HEK293T (cell line): ENCODE data around the gene GPNMB.

Source experiments
- CTCF ChIA-PET: fragments of 350-600 bp; formaldehyde crosslinking; extraction: SDS; loops from one replicate; lab custom pipeline; 2021; ENCODE audit warnings: antibody characterized with exemption, inconsistent platforms; lab: Yijun Ruan, JAX
- POLR2A ChIA-PET: fragments of 350-600 bp; formaldehyde crosslinking; extraction: SDS; loops from one replicate; lab custom pipeline; 2020; ENCODE audit warnings: antibody characterized with exemption, inconsistent platforms; lab: Yijun Ruan, JAX
- DNase-seq: peaks from one replicate; pipeline ENCODE4 v3.0.0; 2012; ENCODE audit warnings: mixed read lengths; ENCODE audit errors: extremely low spot score
- ARNT ChIP-seq: fragments of 450-650 bp; IDR thresholded peaks from 2 replicates; pipeline ENCODE4 v1.6.1; 2017; ENCODE audit warnings: mild to moderate bottlenecking
- BHLHE40 ChIP-seq: fragments of 450-650 bp; IDR thresholded peaks from 2 replicates; pipeline ENCODE4 v1.6.1; 2016; ENCODE audit warnings: mild to moderate bottlenecking, moderate library complexity, borderline replicate concordance
- CTBP1 ChIP-seq: fragments of 450-650 bp; IDR thresholded peaks from 2 replicates; pipeline ENCODE4 v1.6.1; 2016; ENCODE audit warnings: borderline replicate concordance
- ELF4 ChIP-seq: fragments of 450-650 bp; IDR thresholded peaks from 2 replicates; pipeline ENCODE4 v1.6.1; 2017; ENCODE audit warnings: antibody characterized with exemption
- FOXA1 ChIP-seq: fragments of 450-650 bp; IDR thresholded peaks from 2 replicates; pipeline ENCODE4 v1.6.1; 2016; ENCODE audit warnings: mild to moderate bottlenecking
- FOXK2 ChIP-seq: fragments of 450-650 bp; IDR thresholded peaks from 2 replicates; pipeline ENCODE4 v1.6.1; 2016; ENCODE audit warnings: mild to moderate bottlenecking
- FOXM1 ChIP-seq: fragments of 450-650 bp; IDR thresholded peaks from 2 replicates; pipeline ENCODE4 v1.6.1; 2017; ENCODE audit warnings: mild to moderate bottlenecking, borderline replicate concordance
- HDGF ChIP-seq: fragments of 450-650 bp; IDR thresholded peaks from 2 replicates; pipeline ENCODE4 v1.6.1; 2017; ENCODE audit warnings: antibody characterized with exemption, borderline replicate concordance
- L3MBTL2 ChIP-seq: fragments of 450-650 bp; conservative IDR thresholded peaks from 2 replicates; pipeline ENCODE4 v1.6.1; 2016; ENCODE audit warnings: mild to moderate bottlenecking
- LEF1 ChIP-seq: fragments of 450-650 bp; IDR thresholded peaks from 2 replicates; pipeline ENCODE4 v1.6.1; 2017; ENCODE audit warnings: mild to moderate bottlenecking, borderline replicate concordance
- NFRKB ChIP-seq: fragments of 450-650 bp; IDR thresholded peaks from 2 replicates; pipeline ENCODE4 v1.6.1; 2016; ENCODE audit warnings: mild to moderate bottlenecking, moderate library complexity
- SP1 ChIP-seq: fragments of 450-650 bp; IDR thresholded peaks from 2 replicates; pipeline ENCODE4 v1.6.1; 2017
- SUZ12 ChIP-seq: fragments of 450-650 bp; IDR thresholded peaks from 2 replicates; pipeline ENCODE4 v1.6.1; 2016; ENCODE audit warnings: mild to moderate bottlenecking
- TARDBP ChIP-seq: fragments of 450-650 bp; IDR thresholded peaks from 2 replicates; pipeline ENCODE4 v1.6.1; 2016
- ZNF384 ChIP-seq: fragments of 450-650 bp; IDR thresholded peaks from 2 replicates; pipeline ENCODE4 v1.6.1; 2016
- TF ChIP-seq, protein P1 (sequence below): fragments of 450-650 bp; IDR thresholded peaks from 2 replicates; pipeline ENCODE4 v1.6.1; 2016

GPNMB gene

GRCh38 chr7:23212841-23213240 is 33.7 kb upstream of the GPNMB start:
- POLR2A ChIA-PET, result no interaction called here
- TF ChIP-seq LEF1 (no peak), FOXM1 (no peak), L3MBTL2 (no peak), FOXA1 (no peak), SP1 (no peak), FOXK2 (no peak), NFRKB (no peak), SUZ12 (no peak), HDGF (no peak)
- TF ChIP-seq, protein P1, sequence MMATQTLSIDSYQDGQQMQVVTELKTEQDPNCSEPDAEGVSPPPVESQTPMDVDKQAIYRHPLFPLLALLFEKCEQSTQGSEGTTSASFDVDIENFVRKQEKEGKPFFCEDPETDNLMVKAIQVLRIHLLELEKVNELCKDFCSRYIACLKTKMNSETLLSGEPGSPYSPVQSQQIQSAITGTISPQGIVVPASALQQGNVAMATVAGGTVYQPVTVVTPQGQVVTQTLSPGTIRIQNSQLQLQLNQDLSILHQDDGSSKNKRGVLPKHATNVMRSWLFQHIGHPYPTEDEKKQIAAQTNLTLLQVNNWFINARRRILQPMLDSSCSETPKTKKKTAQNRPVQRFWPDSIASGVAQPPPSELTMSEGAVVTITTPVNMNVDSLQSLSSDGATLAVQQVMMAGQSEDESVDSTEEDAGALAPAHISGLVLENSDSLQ, result no peak
- DNase-seq, result no peak
- CTCF ChIA-PET, result no interaction called here

- POLR2A ChIA-PET, result no interaction called here
- DNase-seq, result no peak
- 0 out of 2 replicates have a peak, but pooled peaks have one; percentile 63 for TF ChIP-seq L3MBTL2
- no peak for TF ChIP-seq TARDBP
- TF ChIP-seq CTBP1, result no peak
- no peak for TF ChIP-seq HDGF
- CTCF ChIA-PET, result no interaction called here
Measured at GRCh38 chr7:23213755-23214154, 32.8 kb upstream of the GPNMB start.

DNA sequence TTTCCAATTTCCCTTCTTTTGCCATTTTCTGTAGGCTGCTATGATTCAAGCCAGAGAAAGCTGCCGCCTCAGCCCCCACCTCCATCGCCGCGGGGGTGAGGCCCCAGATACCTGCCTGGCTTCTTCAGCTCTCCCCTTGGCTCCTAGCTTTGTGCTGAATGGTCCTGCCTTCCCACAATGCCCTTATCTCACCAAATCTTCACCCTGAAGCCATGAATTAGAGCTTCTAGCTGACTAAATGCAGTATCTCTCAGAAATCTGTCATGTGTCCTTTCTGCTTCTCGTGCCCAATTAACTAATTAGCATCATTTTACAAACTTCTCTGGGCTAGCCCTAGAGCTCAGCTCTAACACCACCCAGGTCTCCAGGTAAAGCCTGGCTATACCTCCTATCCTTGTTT is 32.2 kb upstream of the GPNMB start:
- ChIA-PET CTCF (no interaction called here), POLR2A (interaction anchor here (0.7 kb wide), 1 partner anchor 195 kb away, joined by 3 read pairs; no protein-coding TSS in a partner anchor)
- DNase-seq, result no peak

GRCh38 chr7:23214938-23215337 is 31.6 kb upstream of the GPNMB start:
- TF ChIP-seq ZNF384 (peak; percentile 40; the same call in 1 of the 2 replicates), LEF1 (no peak)
- CTCF ChIA-PET, result no interaction called here
- POLR2A ChIA-PET, result interaction anchor here (0.7 kb wide), 1 partner anchor 196 kb away, joined by 3 read pairs; no protein-coding TSS in a partner anchor
- DNase-seq, result no peak

More for the DNA sequence above, 32.2 kb upstream of the GPNMB start:
- TF ChIP-seq ELF4, result no peak
- no peak for TF ChIP-seq ZNF384
- no peak for TF ChIP-seq L3MBTL2
- TF ChIP-seq FOXA1, result no peak
- TF ChIP-seq TARDBP, result no peak
- TF ChIP-seq HDGF, result no peak
- TF ChIP-seq LEF1, result no peak
- no peak for TF ChIP-seq SUZ12
- no peak for TF ChIP-seq FOXM1
- no peak for TF ChIP-seq BHLHE40
- TF ChIP-seq FOXK2, result no peak

DNA sequence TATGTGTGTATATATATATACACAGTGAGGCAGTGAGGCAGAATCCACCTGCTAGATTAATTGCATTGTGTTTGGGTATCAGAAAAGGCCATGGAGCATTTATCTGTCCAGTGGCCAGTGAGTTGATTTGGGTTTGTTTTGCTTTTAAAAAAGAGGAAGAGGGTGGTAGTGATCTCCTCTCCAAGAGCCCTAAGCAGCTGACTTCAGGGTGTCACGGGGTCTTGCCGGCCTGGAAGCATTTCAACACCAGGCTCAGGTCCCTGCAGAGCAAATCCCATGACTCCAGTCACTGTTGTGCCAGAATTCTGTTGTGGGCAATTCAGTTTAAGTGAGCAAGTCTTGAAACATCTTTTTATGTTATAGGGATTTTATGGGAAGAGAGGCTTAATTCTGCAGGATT is 30.6 kb upstream of the GPNMB start:
- POLR2A ChIA-PET, result no interaction called here
- TF ChIP-seq LEF1 (no peak), BHLHE40 (no peak)
- CTCF ChIA-PET, result no interaction called here
- no peak for DNase-seq

DNA sequence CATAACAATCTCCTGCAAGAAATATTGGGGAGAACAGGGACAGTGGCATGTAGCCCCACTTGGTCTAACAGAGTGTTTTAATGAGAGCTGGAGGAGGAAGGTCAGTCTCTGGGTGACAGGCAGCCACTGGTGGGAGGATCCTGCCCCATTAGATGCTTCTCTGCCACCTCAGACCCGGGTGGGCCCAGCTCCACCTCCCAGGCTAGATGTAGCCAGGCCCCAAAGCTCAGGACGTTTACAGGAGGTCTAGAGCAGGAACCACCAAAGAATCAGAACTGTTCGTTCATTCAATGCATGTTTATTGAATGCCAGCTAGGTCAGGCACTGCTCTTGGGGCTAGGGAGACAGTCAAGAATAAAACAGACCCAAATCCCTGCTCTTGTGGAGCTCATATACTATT is 28.4 kb upstream of the GPNMB start:
- no peak for DNase-seq
- ChIA-PET CTCF (interaction anchor here (0.9 kb wide), 1 partner anchor 8 kb away, joined by 3 read pairs; no protein-coding TSS in a partner anchor), POLR2A (no interaction called here)
- no peak for TF ChIP-seq FOXA1
- TF ChIP-seq SP1, result no peak
- no peak for TF ChIP-seq LEF1
- no peak for TF ChIP-seq BHLHE40
- TF ChIP-seq, protein P1, result no peak
- no peak for TF ChIP-seq L3MBTL2
- TF ChIP-seq NFRKB, result no peak
- TF ChIP-seq HDGF, result no peak
- no peak for TF ChIP-seq FOXK2
- TF ChIP-seq ELF4, result no peak
- no peak for TF ChIP-seq TARDBP
- TF ChIP-seq SUZ12, result no peak
- no peak for TF ChIP-seq ZNF384
- TF ChIP-seq FOXM1, result no peak

DNA sequence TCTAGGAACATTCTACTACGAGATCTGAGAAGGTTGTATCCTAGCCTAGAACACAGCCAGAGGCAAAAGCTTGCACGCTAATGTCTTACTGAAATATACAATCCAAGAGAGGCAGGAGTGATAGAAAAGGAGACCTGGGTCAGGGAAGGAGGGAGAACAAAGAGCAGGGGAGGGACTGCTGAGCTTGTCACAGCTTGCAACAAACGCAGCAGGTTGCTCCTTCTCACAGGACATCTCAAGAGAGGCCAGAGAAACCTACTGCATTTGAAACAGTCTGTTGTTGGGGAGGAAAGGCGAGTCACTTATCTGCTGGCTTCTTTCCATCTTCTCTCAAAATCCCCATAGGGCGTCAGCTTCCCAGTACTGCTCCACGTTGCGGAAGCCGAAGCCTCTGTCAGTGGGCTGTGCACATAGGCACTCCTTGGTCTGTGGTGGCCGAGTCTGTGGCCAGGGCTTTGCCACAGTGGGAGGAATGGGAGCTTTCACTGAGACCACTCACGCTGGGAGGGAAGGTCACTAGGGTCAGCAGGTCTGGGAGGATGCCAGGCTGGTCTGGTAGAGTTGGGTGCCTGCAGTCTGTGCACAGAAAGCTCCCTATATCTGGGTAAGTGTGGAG is 25.8 kb upstream of the GPNMB start:
- ChIA-PET CTCF (no interaction called here), POLR2A (no interaction called here)
- no peak for TF ChIP-seq L3MBTL2
- no peak for TF ChIP-seq TARDBP
- TF ChIP-seq CTBP1, result no peak
- no peak for TF ChIP-seq FOXM1
- no peak for TF ChIP-seq FOXA1
- no peak for TF ChIP-seq ZNF384
- TF ChIP-seq NFRKB, result no peak
- no peak for TF ChIP-seq BHLHE40
- TF ChIP-seq HDGF, result no peak
- TF ChIP-seq LEF1, result no peak
- TF ChIP-seq ARNT, result no peak
- no peak for TF ChIP-seq ELF4
- TF ChIP-seq SUZ12, result no peak
- no peak for TF ChIP-seq FOXK2
- TF ChIP-seq, protein P1, result no peak
- no peak for TF ChIP-seq SP1
- DNase-seq, result no peak
